SW480 (cell line): ENCODE measurements around the gene TAT.
A peak's percentile ranks its signal among the peaks of the same experiment; 100 is the strongest.

Source experiments
- DNase-seq: peaks from one replicate; pipeline ENCODE4 v3.0.0-alpha.2; 2016; ENCODE audit warnings: low spot score

The TAT gene

DNA sequence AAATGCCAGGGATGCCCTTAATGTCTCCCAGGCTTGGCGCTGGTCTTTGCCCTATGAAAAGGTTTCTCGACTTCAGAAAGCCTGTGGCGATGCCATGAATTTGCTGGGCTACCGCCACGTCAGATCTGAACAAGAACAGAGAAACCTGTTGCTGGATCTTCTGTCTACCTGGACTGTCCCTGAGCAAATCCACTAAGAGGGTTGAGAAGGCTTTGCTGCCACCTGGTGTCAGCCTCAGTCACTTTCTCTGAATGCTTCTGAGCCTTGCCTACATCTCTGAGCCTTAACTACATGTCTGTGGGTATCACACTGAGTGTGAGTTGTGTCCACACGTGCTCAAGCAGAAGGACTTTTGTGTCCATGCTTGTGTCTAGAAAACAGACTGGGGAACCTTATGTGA is 39.2 kb downstream of the TAT start:
- peak; percentile 59 for DNase-seq

DNA sequence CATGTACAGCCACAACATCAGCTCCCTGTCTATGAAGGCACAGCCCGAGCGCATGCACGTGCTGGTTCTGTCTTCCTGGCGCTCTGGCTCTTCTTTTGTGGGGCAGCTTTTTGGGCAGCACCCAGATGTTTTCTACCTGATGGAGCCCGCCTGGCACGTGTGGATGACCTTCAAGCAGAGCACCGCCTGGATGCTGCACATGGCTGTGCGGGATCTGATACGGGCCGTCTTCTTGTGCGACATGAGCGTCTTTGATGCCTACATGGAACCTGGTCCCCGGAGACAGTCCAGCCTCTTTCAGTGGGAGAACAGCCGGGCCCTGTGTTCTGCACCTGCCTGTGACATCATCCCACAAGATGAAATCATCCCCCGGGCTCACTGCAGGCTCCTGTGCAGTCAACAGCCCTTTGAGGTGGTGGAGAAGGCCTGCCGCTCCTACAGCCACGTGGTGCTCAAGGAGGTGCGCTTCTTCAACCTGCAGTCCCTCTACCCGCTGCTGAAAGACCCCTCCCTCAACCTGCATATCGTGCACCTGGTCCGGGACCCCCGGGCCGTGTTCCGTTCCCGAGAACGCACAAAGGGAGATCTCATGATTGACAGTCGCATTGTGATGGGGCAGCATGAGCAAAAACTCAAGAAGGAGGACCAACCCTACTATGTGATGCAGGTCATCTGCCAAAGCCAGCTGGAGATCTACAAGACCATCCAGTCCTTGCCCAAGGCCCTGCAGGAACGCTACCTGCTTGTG is 40.0 kb downstream of the TAT start:
- DNase-seq = no peak

- DNase-seq = no peak
Measured at GRCh38 chr16:71532366-71532765, 44.5 kb downstream of the TAT start.

DNA sequence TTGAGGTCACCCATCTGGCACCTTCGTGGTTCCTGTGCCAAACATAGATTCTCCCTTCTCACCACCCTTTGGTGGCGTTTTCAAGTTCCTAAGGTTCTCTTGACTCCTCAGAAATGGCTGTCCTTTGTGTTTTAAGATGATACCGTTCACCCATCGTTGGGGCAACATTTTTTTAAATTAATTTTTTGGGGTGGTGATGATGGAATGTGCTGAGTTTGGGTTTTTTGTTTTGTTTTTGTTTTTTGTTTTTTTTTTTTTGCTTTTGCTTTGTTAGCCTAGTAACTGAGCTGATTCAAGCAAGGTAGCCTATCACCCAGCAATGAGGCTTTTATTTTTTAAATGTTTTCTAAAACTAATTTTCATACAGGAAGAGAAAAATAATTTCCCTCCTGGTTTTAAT is 48.0 kb downstream of the TAT start:
- DNase-seq = no peak

DNA sequence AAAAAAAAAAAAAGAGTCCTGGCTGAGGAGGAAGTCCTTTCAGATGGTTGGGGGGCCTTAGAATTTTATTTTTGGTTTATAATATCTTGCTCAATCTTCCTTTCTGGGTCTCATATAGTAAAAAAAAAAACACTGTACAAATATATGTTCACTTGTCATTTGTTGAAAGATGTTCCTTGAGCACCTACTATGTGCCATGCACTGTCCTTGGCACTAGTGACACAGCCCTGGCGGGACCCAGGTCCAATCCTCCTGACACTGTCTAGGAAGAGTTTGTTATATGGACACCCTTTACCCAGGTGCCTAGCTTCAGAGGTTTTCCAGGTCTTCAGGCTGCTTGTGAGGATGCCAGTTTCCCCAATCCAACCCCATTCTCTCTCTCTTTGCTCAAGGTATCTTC is 48.6 kb downstream of the TAT start:
- no peak for DNase-seq

DNA sequence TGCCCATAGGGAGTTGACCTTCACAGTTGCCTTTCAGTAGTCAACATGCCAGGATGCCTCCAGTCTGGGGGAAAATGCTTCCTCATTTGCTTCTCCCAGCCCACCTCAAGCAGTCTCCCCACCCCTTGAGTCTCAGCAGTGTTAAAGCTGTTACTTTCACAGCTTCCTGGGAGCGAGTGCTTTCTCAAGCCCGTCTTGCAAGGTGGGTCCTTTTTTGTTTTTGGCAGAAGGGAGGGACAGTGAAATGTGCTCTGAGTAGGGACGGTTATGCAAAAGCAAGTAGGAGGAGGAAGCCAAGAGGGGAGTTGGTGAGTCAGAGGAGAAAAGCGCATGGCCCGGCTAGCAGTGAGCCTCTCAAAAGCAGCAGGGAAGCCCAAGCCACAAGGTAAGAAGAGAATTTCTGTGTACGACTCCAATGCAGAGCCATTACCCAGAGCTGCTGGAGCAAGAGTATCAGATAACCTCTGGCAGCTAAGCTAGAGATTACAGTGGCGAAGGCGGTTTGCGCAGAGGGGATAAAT is 50.7 kb downstream of the TAT start, which contains the start of gene CHST4:
Gene CHST4 (plus strand): TSS at position 316 of the 521 bp plus-strand sequence. CDS start 10,252 bp downstream, outside the sequence.
- no peak for DNase-seq

GRCh38 chr16:71524566-71525553 is 52.0 kb downstream of the TAT start:
- DNase-seq = no peak

- no peak for DNase-seq
Measured at GRCh38 chr16:71520550-71520949, 56.3 kb downstream of the TAT start.
